AG04449 (cell line): ENCODE results near the gene LIPT1.

ENCODE experiments used
- CTCF ChIA-PET: fragments of 350-600 bp; formaldehyde crosslinking; extraction: SDS; loops from one replicate; lab custom pipeline; 2021; ENCODE audit warnings: antibody characterized with exemption; lab: Yijun Ruan, JAX
- POLR2A ChIA-PET: fragments of 400-600, 350-600 bp; formaldehyde crosslinking; extraction: SDS; loops from one replicate; lab custom pipeline; 2020; ENCODE audit warnings: antibody characterized with exemption, inconsistent platforms; lab: Yijun Ruan, JAX
- DNase-seq: peaks from one replicate; pipeline ENCODE4 v3.0.0-alpha.2; 2010; ENCODE audit warnings: low read depth, low spot score
- H3K4me3 ChIP-seq: 2 replicates; pipeline ENCODE4 v1.5.1; 2011; ENCODE audit warnings: low read depth, mild to moderate bottlenecking, control low read depth, low read length
- CTCF ChIP-seq: IDR thresholded peaks from one replicate; pipeline ENCODE4 v1.5.1; 2011; ENCODE audit warnings: mild to moderate bottlenecking, moderate library complexity, low read length, control low read depth, inconsistent platforms; ENCODE audit not compliant: insufficient read depth; ENCODE audit errors: missing control alignments

LIPT1 gene

GRCh38 chr2:99200076-99200800 lies 45.5 kb downstream of the LIPT1 start:
- H3K4me3 ChIP-seq, result no peak overlapping the region
- POLR2A ChIA-PET, result no interaction called here
- DNase-seq, result no peak
- no peak for TF ChIP-seq CTCF
- CTCF ChIA-PET, result no interaction called here

DNA sequence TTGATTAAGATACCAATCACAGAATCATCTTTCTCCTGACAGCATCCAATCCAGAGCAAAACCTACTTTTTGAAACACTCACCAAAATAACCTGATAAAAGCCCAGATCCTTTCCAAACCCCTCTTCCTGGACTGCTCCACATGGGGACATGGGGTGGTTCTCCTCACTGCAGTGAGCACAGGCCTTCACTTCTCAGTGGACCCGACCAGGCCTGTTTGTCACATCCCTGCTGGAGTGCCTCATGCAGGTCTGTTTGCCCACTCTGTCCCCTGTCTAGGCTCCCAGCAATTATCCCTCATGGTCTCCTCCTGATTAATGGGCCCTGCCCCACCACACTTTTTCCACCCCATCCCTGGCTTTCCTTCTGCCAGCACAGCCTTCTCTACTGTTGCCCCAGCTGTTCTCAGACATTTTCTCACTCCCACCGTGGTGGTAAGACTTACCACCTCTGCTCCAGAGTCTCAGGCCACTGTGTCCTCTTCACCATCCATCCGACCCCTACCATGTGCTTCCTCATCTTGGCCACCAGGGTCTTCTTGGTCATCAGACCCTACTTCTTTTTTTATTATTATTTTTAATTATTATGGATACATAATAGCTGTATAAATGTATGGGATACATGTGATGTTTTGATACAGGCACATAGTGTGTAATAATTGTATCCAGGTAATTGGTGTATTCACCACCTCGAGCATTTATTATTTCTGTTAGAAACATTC lies 47.4 kb downstream of the LIPT1 start:
- TF ChIP-seq CTCF, result no peak
- POLR2A ChIA-PET, result no interaction called here
- H3K4me3 ChIP-seq, result no peak overlapping the region
- no peak for DNase-seq
- CTCF ChIA-PET, result interaction anchor here (1.2 kb wide), 1 partner anchor 18 kb away, joined by 3 read pairs; no protein-coding TSS in a partner anchor

DNA sequence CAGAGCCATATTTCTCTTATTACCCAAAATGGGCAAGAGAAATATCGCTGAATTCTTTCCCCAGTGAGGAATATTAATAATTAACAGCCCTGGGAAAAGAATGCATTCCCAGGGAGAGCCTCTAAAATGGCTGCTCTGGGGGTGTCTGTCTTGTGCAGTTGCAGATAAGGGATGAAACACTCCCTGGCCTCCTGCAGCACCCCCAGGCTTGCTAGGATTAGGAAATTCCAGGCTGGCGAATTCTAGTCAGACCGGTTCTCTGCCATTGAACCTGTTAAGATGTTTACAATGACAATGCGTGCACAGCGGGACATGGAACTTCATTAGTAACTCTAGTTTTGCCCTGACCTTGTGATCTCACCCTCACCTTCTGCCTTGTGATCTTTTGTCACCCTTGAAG lies 50.7 kb downstream of the LIPT1 start:
- ChIA-PET POLR2A (no interaction called here), CTCF (no interaction called here)
- DNase-seq, result no peak
- no peak overlapping the region for H3K4me3 ChIP-seq
- TF ChIP-seq CTCF, result no peak
